Measurements from ENCODE around the gene WDFY2. TPM values are rescaled to one million over a fixed set of nuclear protein-coding genes. Genes with fewer than 3 reads are reported as not detected.

WDFY2 gene
- total RNA-seq, 6 experiments from 2014 or later, result 11.4 to 15.7 (median 13.4) TPM

DNA sequence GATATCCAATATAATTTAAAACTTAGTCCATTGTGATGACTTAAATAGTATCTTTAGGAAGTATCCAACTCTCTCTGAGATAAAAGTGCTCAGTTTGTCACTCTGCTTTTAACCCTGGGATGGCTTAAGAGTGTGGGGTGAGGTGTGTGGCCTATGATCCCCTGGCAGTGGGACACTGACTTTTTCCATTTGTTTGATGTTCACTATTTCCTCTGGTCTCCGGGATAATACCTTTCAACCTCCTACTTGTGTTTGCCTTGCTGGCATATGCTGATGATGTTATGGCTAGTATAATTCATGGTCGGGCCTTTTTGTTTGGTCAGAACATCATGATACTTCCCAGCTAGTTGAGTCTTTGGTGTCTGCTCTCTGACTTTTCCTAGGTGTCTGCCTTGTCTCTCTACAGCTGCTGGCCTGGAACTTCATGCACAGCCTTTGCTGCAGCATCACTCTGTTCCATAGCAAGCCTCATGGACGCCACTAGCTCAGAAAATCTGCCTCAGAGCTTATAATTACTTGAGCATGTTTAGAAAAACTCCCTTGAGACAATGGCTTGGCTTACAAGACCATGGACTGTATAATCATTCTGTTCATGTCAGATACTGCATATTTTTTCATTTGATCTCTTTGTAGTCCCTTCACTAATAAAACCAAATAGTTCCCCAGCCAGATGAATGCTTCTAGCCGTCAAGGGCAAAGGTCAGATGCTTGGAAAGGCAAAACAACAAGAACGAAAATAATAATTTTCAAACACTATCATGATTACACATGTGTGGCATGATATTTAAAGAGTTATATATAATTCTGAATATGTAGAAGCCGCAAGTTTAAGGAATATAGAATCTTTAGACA lies 75.2 kb downstream of the WDFY2 start:
- H3K4me3 Mint-ChIP-seq, result no peak overlapping the region
- DNase-seq, result no peak
- peaks cover 66% of the 10 kb centered on the region for H3K36me3 Mint-ChIP-seq (ENCODE audit: low read depth)
- TF ChIP-seq, protein P1, sequence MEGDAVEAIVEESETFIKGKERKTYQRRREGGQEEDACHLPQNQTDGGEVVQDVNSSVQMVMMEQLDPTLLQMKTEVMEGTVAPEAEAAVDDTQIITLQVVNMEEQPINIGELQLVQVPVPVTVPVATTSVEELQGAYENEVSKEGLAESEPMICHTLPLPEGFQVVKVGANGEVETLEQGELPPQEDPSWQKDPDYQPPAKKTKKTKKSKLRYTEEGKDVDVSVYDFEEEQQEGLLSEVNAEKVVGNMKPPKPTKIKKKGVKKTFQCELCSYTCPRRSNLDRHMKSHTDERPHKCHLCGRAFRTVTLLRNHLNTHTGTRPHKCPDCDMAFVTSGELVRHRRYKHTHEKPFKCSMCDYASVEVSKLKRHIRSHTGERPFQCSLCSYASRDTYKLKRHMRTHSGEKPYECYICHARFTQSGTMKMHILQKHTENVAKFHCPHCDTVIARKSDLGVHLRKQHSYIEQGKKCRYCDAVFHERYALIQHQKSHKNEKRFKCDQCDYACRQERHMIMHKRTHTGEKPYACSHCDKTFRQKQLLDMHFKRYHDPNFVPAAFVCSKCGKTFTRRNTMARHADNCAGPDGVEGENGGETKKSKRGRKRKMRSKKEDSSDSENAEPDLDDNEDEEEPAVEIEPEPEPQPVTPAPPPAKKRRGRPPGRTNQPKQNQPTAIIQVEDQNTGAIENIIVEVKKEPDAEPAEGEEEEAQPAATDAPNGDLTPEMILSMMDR (IDR thresholded peaks at IDR 0.05), result no peak
- H3K27ac Mint-ChIP-seq, result no peak overlapping the region
- H3K9me3 Mint-ChIP-seq, result peaks cover 30% of the 10 kb centered on the region
- peaks cover 47% of the 10 kb centered on the region for H3K4me1 Mint-ChIP-seq (ENCODE audit: low read depth)
- H3K27me3 Mint-ChIP-seq (ENCODE audit: insufficient read depth), result no peaks in the 10 kb centered on the region

DNA sequence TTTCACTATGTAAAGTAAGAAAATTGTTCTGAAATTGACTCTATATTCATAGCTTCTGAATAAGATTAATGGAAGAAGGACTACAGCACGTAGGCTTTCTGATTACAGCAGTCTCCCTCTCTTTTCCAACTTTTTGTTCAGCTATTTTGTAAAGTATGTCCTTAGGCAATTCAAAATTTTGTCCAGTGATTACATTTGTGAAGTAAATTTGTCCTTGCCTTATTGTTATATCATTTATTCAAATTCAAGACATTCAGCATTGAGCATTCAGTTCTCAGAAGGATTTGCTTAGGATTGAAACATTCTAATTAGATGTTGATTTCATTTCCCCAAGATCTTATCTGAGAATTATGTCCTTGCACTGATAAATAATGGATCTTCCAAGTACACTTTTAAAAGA lies 76.6 kb downstream of the WDFY2 start:
- H3K4me1 Mint-ChIP-seq (ENCODE audit: low read depth), result peaks cover 56% of the 10 kb centered on the region
- peaks cover 25% of the 10 kb centered on the region for H3K9me3 Mint-ChIP-seq
- TF ChIP-seq, protein P1 (IDR thresholded peaks at IDR 0.05), result no peak
- no peaks in the 10 kb centered on the region for H3K27me3 Mint-ChIP-seq (ENCODE audit: insufficient read depth)
- no peak overlapping the region for H3K4me3 Mint-ChIP-seq
- peak overlapping the region; percentile 19; the same call in 1 of the 2 replicates for H3K27ac Mint-ChIP-seq
- no peak for DNase-seq
- peaks cover 57% of the 10 kb centered on the region for H3K36me3 Mint-ChIP-seq (ENCODE audit: low read depth)

DNA sequence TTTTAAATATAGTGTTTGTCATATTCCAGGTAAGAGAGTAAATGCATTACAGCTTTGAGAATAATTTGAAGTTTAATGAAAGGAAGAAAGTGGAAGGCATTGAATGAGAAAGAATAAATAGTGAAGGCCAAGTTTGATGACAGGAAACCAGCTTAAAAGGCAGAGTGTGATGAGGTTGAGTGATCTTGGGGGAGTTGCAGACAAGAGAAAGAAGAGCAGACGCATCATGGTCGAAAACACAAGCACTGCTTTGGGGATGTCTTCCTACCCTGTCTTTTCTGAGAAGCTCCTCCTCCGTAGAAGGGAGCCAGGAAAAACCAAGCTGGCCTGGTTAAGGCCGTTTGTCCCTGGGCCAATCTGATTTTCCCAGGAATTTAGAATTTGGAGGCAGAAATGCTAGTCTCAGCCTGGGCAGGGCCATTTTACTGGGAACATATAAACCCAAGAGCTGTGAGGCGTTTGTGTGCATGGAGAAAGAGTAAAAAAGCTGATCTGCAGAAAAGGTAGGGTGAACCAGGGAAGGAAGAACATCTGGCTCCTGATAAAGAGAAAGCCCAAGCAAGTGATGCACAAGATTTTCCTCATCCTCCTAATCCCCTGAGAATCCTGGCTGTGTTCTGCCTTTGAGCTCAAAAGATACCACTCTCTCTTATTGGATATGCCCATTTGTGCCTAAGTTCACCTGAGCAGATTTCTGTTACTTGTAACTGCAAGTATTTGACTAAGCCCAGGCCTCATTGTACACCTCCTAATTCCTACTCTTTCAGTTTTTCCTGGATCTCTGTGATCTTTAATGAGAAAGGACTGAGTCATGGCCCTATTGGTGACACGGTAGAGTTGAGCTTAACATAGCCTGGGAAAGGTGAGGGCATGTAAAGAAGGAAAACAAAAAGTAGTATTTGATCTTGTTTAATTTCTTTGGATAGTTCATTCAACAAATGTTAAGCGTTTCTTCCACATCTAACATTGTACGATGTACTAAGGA lies 80.0 kb downstream of the WDFY2 start:
- peaks cover 35% of the 10 kb centered on the region for H3K36me3 Mint-ChIP-seq (ENCODE audit: low read depth)
- H3K9me3 Mint-ChIP-seq, result no peaks in the 10 kb centered on the region
- no peak for DNase-seq
- H3K27ac Mint-ChIP-seq, result peak overlapping the region; percentile 51
- TF ChIP-seq, protein P1 (IDR thresholded peaks at IDR 0.05), result no peak
- H3K4me1 Mint-ChIP-seq (ENCODE audit: low read depth), result peaks cover 67% of the 10 kb centered on the region
- no peak overlapping the region for H3K4me3 Mint-ChIP-seq
- no peaks in the 10 kb centered on the region for H3K27me3 Mint-ChIP-seq (ENCODE audit: insufficient read depth)

DNA sequence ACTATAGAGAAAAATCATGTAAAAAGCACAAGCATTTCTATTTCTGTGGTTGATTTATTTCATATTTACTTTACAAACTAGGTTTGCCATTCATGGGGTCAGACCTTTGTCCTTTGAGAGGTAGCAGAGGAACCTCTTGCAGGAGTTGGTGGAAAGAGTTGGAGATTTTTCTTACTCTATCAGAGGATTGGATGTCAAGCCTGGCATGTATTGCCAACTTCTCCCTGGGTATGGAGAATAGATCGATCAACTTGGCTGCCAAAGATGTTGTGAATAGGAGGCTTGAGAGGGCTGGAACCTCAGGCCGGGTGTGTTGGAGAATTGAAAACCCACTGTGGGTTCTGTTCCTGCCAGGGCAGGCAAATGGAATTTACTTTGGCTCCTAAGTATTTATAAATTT lies 81.2 kb downstream of the WDFY2 start:
- H3K4me3 Mint-ChIP-seq, result no peak overlapping the region
- peaks cover 70% of the 10 kb centered on the region for H3K4me1 Mint-ChIP-seq (ENCODE audit: low read depth)
- H3K36me3 Mint-ChIP-seq (ENCODE audit: low read depth), result peaks cover 41% of the 10 kb centered on the region
- TF ChIP-seq, protein P1 (IDR thresholded peaks at IDR 0.05), result no peak
- no peaks in the 10 kb centered on the region for H3K27me3 Mint-ChIP-seq (ENCODE audit: insufficient read depth)
- peak overlapping the region; percentile 48 for H3K27ac Mint-ChIP-seq
- H3K9me3 Mint-ChIP-seq, result no peaks in the 10 kb centered on the region
- no peak for DNase-seq

DNA sequence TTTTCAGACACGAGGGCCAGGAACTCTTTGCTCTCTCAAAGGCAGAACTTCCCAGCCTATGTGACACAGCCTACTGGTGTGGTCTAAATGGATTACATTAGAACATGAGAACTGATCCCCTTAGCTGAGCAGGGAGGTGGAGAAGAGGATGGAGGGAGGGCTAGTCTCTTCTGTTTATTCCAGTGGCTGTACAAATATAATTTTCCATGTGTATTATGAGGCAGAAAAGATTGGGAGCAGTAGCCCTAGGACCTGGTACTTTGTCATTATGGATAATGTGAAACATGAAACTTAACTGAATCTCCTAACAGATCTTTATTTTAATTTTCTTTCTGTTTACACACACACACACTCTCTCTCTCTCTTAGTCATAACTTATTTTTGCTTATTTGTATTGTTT lies 82.1 kb downstream of the WDFY2 start:
- Mint-ChIP-seq H3K9me3 (no peaks in the 10 kb centered on the region), H3K36me3 (ENCODE audit: low read depth) (peaks cover 41% of the 10 kb centered on the region), H3K4me1 (ENCODE audit: low read depth) (peaks cover 70% of the 10 kb centered on the region), H3K4me3 (no peak overlapping the region), H3K27ac (peak overlapping the region; percentile 75), H3K27me3 (ENCODE audit: insufficient read depth) (no peaks in the 10 kb centered on the region)
- no peak for DNase-seq
- TF ChIP-seq, protein P1 (IDR thresholded peaks at IDR 0.05), result no peak
